GM19395 (cell line): ENCODE data around the gene DCBLD2.
A peak's percentile ranks its signal among the peaks of the same experiment; 100 is the strongest.
"Not testable (repeated sequence)": the region's sequence is repeated elsewhere in the genome, so short reads cannot be mapped to it uniquely, and the experiment has no call there.

Source experiments
- ATAC-seq: cut with Tn5 transposase; IDR thresholded peaks from one replicate; pipeline ENCODE4 v1.9.1; 2021; ENCODE audit warnings: mild to moderate bottlenecking, moderate library complexity; ENCODE audit not compliant: unreplicated experiment

Gene DCBLD2

DNA sequence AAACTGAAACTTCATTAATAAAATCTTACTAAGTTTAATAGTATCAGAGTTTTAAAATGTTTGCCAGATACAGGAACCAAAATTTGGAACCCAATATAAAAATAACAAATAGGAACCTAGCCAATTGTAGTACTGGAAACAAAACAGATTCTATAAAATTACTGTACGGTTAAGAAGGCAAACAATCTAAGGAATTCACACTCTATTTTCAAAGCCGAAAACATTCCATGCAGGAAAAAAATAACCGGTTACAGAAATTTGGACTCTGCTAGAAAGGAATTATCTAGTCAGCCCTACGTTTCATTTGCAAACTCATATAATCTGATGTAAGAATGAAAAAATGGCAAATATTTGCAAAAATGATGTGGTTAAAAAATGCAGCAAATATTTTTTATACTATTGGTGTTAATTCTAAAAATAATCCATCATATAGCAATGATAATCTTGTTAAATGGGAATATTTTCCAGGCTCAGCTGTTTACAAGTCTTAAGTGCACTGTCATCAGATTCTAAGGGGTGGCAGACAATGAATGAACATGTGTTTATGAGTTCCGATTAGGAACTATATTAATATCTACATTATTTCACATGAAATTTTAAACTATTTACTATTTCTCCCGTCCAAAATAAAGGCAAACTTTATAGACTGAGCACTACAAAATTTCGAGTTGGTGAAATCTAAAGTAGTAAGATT is 58.1 kb downstream of the DCBLD2 start:
- ATAC-seq, result no peak

DNA sequence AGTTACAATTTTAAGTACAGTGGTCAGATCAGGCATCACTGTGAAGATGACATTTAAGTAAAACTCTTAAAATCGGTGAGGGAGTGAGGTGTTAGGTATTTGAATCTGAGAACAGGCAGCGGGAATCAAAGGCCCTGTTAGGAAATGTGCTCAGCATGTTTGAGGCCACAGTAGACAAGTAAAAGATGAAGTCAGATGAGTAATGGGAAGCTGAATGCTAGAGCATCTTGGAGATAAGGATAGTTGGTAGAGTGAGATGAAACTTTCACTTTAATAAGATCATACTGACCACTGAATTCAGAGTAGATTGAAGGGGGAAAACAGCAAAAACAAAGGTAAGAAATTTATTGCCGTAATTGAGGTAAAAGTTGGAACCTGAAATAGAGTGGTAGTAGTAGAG is 61.6 kb downstream of the DCBLD2 start:
- ATAC-seq, result no peak

DNA sequence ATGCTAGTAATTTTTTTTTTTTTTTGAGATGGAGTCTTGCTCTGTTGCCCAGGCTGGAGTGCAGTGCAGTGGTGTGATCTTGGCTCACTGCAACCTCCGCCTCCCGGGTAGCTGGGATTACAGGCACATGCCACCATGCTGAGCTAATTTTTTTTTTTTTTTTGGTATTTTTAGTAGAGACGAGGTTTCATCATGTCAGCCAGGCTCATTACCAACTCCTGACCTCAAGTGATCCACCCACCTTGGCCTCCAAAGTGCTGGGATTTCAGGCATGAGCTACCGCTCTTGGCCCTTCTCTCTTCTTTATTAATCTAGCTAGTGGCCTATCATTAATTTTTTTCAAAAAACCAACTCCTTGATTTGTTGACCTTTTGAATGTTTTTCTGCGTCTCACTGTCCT is 70.4 kb downstream of the DCBLD2 start:
- not testable (repeated sequence) for ATAC-seq

DNA sequence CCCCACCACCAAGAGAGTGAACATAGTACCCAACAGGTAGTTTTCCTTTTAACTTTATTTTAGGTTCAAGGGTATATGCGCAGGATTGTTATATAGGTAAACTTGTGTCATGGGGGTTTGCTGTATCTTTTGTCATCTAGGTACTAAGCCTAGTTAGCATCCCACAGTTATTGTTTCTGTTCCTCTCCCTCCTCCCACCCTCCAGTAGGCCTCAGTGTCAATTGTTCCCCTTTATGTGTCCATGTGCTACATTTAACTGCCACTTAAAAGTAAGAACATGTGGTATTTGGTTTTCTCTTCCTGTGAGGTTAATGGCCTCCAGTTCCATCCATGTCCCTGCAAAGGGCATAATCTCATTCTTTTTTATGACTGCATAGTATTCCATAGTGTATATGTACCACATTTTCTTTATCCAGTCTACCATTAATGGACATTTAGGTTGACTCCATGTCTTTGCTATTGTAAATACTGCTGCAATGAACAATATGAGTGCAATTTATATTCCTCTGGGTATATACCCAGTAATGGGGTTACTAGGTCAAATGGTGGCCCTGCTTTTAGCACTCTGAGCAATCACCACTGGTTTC is 72.2 kb downstream of the DCBLD2 start:
- ATAC-seq, result no peak

DNA sequence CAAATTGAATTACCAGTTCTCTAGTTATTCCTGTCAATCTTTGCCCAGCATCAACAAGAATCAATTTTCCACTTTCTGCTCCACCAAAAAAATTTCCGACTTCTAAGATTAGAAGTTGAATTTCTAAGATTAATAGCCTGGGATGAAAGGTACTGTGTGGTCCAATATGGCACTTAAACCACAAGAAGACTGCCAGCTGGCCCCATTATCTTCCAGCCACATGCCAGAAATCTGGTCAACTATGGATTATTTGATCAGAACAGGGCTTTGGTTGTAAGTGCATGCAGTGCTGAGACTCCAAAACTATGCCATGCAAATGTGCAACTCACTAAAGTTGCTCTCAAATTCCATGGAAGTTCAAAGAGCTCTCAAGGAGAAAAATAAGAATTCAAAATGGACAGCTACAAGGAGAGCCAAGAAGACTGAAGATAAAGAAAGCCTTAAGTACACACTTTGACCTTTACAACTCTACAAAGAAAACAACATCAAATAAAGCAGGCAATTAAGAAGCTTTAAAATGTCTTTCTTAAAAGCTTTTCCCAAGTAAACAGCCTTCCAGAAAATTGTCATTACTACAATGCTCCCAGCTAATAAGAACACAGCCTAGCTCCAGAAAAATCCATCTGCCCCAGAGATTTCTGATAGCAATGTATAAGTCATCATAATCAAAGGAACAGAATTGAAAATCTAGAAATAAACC is 74.1 kb downstream of the DCBLD2 start:
- ATAC-seq, result no peak

DNA sequence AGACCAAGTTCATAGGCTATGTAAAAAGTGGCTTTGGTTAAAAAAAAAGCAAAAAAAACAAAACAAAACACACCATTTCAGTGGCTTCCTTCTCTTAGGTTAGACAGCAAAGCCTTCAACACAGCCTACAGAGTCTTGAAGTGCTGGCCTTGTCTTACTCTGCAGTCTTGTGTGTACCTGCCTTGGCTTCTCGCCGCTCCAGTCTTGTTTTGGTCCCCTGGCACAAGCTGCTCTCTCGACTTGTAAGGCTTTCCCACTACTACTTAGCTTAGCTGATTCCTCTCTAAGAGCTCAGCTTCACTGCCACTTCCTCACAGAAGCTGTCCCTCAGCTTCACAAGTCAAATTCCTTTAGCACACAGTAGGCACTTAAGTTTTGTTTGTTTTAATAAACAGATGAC is 75.4 kb downstream of the DCBLD2 start:
- no peak for ATAC-seq

DNA sequence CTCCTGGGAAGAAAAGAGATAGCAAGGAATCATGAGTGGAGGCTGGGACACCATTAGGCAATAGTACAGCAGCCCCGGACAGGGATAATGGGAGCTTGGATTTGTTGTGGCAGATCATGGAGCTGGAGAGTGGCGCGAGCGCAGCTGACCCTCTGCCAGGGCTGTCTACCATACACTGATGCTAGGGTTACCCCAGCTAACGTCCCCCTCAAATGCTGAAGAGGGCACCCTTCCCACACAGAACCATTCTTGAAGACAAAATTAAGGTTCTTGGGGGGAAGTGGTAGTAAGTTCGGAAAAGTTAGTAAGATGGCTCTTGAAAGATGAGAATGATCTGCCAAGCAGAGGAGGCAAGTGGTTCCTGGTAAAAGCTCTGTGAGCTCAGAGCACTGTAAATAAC is 77.2 kb downstream of the DCBLD2 start:
- ATAC-seq, result no peak

DNA sequence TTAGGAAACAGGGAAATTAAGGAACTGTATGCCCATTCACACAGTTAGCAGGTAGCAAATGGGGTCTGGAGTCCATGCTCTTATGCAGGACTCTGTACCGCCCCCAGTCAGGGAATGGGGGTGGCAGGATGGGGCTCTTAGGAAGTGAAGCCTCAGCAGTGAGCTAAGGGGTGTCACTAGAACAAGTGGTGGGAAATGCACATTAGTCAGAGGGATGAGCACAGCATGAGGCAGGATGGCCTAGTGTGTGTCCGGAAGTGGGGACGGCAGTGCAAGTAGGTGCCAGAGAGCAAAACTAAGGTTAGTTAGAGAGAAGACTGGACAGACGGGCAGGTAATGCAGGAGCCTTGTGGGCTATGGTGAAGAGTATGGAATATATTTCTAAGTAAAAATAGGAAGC is 77.7 kb downstream of the DCBLD2 start:
- no peak for ATAC-seq

DNA sequence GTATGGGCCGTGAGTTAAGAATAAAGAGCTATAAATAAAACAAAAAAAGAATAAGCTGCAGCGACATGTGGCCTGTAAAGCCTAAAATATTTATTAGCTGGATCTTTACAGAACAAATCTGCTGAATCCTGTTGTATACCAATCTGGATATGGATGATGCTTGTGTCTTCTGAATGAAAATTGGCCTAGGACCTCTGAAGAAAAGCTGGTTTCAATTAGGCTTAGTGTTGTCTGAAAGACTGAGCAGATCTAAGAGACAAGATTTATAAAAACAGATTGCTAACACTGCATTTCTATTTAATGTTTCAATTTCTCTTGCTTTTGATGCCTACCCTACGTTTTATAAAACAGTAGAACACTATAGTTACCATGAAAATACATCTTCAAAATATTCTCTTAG is 80.4 kb downstream of the DCBLD2 start:
- no peak for ATAC-seq

DNA sequence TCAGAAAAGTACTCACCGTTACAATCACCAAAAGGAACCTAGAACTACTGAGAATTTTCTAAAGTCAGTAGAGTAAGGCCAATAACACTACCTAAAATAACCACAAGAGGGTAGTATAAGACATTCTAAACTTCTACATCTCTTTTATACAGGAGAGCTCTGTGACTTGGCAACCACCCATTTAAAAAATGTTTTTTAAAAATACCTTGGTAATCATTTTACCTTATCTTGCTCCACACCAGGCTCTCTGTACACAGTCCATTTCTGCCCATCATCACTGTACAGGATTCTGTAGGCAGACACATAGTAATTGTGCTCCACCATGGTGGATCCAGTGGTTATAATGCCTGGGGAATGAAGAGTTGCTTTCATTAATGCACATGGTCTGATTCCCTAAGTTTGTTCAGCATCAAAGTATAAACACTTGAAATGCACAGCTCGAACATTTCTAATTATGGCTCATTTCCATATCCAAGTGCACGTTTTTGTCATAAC is 83.9 kb downstream of the DCBLD2 start:
- ATAC-seq, result peak; percentile 91

DNA sequence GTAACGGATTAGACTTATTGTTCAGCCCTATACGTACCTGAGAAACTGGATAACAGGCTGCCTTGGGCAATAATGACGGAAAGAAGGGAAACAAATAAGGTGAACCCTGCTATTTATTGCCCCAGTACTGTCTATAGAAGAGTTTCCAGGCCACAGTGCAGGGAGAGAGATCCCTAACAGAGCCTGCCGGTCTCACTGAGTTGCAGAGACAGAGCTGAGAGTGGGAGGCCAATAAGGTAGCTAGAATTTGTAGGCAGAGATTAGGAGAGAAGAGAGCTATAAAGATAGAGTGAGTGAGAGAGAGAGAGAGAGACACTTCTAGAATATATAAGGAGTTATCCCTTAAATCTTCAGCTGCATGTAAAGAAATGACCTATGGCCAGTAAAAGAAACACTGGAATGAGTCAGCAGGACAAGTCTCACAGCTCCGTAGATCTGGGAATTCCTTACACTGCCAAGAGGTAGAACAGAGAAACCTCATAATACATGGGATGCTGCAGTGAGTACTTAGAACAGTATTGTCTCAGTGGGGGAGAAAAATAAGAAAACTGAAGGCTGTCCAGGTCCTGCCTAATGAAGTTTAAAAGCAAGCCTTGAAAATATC is 86.6 kb downstream of the DCBLD2 start:
- no peak for ATAC-seq

DNA sequence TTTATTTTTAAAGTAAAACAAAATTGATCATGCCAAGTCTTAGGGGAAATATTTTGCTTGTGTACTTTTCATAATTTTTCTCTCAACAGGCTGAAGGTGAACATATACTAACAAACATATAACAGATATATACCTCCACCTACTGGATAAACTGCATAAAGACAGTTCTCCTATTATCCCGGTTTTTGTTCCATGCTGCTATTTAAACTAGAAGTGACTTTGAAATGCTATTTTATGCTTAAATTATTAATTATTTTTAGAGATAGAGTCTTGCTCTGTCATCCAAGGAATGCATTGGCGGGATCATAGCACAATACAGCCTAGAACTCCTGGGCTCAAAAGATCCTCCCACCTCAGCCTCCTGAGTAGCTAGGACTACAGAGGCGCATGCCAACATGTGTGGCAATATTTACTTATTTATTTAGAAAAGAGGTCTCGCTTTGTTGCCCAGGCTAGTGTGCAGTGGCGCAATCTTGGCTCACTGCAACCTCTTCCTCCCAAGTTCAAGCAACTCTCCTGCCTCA is 88.6 kb downstream of the DCBLD2 start:
- no peak for ATAC-seq

DNA sequence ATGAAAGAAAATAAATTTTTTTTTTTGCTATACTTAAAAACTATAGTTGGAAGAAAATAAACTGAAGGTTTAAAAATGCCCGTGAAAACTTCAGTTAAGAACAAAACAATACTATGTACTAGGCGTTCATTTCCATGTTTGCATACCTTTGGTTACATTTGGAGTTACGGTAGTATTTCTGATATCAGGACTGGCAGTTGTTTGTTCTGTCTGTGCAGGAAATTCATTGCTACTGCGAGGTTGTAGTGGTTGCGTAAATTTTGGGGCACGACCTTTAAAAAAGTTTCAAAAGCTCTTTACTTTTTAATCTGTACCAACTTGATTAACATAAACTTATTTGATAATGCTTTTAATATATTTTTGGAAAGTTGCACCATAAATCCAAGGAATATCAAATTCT is 90.4 kb downstream of the DCBLD2 start:
- ATAC-seq, result no peak

DNA sequence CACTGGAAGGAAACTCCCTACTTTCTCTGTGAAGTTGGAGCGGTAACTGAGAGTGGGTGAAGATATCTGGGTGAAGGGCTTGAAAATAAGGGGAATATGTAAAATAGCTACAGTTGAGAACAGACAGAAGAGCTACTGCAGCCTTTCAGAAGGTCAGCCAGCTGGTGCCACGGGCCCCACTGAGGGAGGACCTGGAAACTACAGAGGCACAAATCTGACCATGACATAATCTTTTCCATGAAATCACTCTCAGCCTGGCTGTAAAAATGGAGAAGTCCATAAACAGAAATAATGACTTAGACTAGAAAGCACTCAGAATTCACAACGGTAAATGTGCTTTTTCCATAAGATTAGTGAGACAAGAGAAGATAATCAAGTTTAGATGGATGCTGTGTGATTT is 91.9 kb downstream of the DCBLD2 start:
- no peak for ATAC-seq

DNA sequence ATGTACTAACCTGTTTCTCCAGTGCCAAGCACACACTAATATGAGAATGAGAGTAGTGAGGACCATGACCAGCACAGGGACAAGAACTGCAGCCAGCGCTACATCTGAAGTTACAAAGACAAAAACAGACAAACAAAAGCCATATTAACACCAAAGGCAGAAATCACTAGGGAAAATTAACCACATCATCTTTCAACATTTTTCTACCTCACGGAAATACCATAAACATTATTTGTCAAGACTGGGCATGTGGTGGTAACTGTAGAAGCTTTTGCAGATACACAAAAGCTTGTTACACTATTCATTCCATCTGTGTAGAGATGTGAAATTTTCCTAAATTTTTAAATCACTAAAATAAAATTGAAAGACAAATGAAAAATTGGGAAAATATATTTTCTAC is 93.4 kb downstream of the DCBLD2 start:
- no peak for ATAC-seq

DNA sequence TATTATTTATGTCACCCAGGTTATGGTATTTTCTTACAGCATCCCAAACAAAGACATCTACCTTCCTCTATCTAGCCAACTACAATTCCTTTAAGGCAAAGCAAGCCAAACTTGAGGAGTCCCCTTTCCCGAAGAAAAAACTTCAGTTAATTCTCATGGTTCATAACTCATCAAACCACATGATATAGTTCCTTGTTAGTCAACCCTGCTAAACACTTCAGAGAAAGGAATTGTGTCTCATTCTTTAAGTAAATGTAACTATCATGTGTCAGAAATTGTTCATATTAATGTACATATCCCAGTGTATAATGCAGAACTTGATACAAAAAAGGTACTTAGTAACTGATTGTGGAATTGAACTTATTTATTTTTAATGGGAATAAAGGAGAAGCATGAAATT is 93.9 kb downstream of the DCBLD2 start:
- no peak for ATAC-seq

DNA sequence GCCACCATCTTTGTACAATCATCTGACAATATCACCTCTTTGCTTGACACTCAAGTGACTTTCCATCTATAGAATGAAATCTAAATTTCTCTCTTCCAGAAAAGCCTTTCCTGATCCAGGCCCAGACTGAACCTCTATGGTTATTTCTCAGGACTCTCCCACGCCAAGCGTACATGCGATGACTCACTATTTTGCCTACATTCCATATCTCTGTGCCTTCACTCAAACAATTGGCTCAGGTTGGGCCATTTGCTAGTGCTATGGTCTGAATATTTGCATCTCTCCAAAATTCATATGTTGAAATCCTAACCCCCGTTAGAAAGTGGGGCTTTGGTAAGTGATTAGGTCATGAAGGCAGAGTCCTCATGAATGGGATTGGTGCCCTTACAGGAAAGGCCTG is 94.5 kb downstream of the DCBLD2 start:
- ATAC-seq, result no peak

DNA sequence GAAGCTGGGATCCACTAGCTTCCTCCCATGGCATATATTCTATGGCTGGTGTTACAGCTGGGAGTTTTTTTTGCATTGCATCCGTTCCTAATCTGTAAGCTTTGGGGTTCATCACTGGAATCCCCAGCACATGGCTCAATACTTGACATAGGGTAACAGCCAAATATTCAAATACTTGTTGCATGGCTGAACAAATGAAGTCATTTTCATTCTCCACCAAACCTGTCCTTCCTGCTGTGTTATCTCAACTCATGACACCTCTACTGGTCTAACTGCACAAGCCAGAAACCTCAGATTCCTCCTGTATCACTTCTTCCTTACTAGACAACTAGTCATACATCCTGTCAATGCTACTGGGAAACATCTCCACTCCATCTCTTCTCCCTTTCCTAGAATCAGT is 95.0 kb downstream of the DCBLD2 start:
- no peak for ATAC-seq

DNA sequence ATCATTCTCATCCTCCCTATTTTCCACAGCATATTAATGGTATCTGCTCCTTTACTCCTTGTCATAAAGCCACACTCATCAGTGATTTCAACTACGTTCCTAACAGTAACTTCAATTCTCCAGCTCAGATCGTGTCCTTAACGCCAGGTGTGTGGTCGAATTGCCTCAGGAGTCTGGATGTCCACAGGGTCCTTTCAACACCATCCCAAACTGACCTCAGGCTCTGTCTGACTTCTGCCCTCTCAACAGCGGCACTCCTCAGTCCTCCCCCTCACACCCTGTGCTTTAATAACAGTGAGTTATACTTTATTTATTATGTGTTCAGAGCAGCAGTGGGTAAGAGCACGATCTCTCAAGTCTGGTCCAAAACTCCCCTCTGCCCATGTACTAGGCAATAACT is 95.9 kb downstream of the DCBLD2 start:
- no peak for ATAC-seq

DNA sequence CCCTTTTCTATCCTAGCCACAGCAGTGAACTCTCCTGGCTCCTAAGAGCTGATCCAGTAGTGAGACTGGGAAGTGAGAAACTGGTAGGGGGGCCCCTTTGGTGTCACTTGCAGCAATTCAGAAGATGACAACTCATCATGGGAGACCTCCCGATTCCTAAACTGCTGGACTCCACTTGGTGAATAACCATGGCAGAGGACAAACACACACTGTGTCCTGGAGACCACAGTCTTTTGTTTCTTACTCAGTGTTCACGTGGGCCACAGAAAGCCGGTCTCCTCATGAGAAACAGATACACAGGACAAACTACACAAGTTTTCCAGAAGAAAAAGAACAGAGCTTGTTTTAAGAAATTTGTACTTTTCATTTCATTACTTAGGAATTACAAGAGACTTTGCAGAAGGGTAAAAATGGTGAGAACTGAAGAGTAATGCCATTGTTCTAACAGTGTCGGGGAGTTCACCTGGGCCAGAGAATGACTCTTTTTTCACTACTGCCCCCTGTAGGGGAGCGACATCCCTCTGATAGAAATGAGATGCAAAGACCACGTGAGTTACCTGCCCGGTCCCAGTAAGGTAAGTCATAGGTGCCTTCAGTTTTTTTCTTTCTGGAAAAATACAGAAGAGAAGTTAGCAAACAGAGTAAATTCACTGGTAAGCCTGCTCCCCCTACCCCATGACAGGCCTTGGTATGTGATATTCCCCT is 100.3 kb downstream of the DCBLD2 start:
- no peak for ATAC-seq

DNA sequence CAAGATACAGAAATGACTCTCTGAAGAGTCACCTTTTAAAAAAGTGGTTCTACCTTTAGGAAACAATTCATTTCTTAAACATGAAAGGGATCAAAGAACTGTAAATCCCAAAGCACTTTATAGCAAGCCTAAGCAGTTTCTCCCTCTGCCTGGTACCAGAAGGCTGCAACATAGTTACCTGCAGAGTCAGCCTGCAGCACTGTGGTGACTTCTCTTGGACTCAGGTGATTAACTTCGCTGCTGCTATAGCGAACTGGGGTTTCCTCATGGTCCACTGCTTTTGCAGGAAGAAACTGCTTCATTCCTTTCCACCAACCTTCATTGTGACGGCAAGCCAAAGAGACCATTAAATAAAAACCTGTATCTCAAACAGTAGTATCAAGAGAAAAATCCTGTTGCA is 101.1 kb downstream of the DCBLD2 start:
- no peak for ATAC-seq
